Astrocyte (in vitro differentiated cells and primary cell): ENCODE measurements around the gene SHC1.

ENCODE experiments used
- CTCF ChIP-seq: IDR thresholded peaks from 2 replicates; pipeline ENCODE4 v1.5.1; 2011; ENCODE audit warnings: low read depth, mild to moderate bottlenecking, inconsistent platforms, low read length, moderate library complexity; ENCODE audit not compliant: insufficient read depth
- EZH2 ChIP-seq: IDR thresholded peaks from 2 replicates; pipeline ENCODE4 v1.6.1; 2012; ENCODE audit warnings: mild to moderate bottlenecking, low read length, inconsistent platforms; ENCODE audit not compliant: insufficient read depth

GRCh38 chr1:154958036-154958435 lies 12.5 kb downstream of the SHC1 start:
- no peak for TF ChIP-seq CTCF
- no peak for TF ChIP-seq EZH2
